Tibial nerve (tissue), 4 donors: Measurements from ENCODE around the gene LRRC72. TPM values are rescaled to one million over a fixed set of nuclear protein-coding genes. Genes with fewer than 3 reads are reported as not detected.
"Not testable (repeated sequence)": the region's sequence is repeated elsewhere in the genome, so short reads cannot be mapped to it uniquely, and the experiment has no call there.

Source experiments
- DNase-seq, 2 donors: peaks; one replicate each; pipeline ENCODE4 v3.0.0-alpha.2; 2019; ENCODE audit warnings: low spot score in 2 of 2
- H3K27ac ChIP-seq, 4 donors: fragments of 200-600 bp; sonication (generic) in 3 of 4; one replicate each; pipeline ENCODE4 v1.5.1; 2017 to 2019; ENCODE audit warnings: mild to moderate bottlenecking in 1 of 4
- H3K27me3 ChIP-seq, 2 donors: fragments of 200-600 bp; sonication (generic) in 1 of 2; one replicate each; pipeline versions ENCODE4 v1.5.1 to v1.6.0; 2017 to 2019
- H3K36me3 ChIP-seq, 3 donors: fragments of 200-600 bp; sonication (generic); one replicate each; pipeline ENCODE4 v1.5.1; 2018 to 2019
- H3K4me1 ChIP-seq, 4 donors: fragments of 200-600 bp; sonication (generic) in 3 of 4; one replicate each; pipeline ENCODE4 v1.5.1; 2017 to 2019
- H3K4me3 ChIP-seq, 4 donors: fragments of 200-600 bp; sonication (generic) in 3 of 4; one replicate each; pipeline ENCODE4 v1.5.1; 2017 to 2019; ENCODE audit warnings: mild to moderate bottlenecking in 1 of 4, moderate library complexity in 1 of 4
- H3K9me3 ChIP-seq, 4 donors: fragments of 200-600 bp; sonication (generic) in 3 of 4; one replicate each; pipeline ENCODE4 v1.5.1; 2017 to 2019
- EP300 ChIP-seq, 2 donors: sonication (generic); formaldehyde crosslinking; IDR thresholded peaks; one replicate each; pipeline ENCODE4 v1.6.1; 2017; ENCODE audit warnings: antibody characterized with exemption in 2 of 2, mild to moderate bottlenecking in 1 of 2
- POLR2A ChIP-seq, 2 donors: fragments of 450-650 bp; IDR thresholded peaks; one replicate each; pipeline ENCODE4 v1.6.1; 2017; ENCODE audit warnings: antibody characterized with exemption in 2 of 2, mild to moderate bottlenecking in 2 of 2, moderate library complexity in 2 of 2
- WGBS, 2 donors: methylation state at CpG; one replicate each; pipeline ENCODE4 v1.1.5; 2018; 5-methylcytosine and 5-hydroxymethylcytosine counted together
- total RNA-seq, 4 donors: library from RNA; depleted of rRNA; stranded (reverse); fragments of >200 nt; gene quantifications; one replicate each; pipeline ENCODE4 v1.1.0, GENCODE V29; 2016
- TF ChIP-seq, protein P1 (sequence below), 5 experiments: fragments of 200-600 bp in 3 of 5; fragments of 450-650 bp in 2 of 5; sonication (generic) in 3 of 5; IDR thresholded peaks; one replicate each; pipeline ENCODE4 v1.5.1; 2016 to 2019; ENCODE audit warnings: antibody characterized with exemption in 5 of 5, mild to moderate bottlenecking in 3 of 5, moderate library complexity in 2 of 5

LRRC72 gene
- total RNA-seq, 4 donors from 2014 or later, result not detected

DNA sequence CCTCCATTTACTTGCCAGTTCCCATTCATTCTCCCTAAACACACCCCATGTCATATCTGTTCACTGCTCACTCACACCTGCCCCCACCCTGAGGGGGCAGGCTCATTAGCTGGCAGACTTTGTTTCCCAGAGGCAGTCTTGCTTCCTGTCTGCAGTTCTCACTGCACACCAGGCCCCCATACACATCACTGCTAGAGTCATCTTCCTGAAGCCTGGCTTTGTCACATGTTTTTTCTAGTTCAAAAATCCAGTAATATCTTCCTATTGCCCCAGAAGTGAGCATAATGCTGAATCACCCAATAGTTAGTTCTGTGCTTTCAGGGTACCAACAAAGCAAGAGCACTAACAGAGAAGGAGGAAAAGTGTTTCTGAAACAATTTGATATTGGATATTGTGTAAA is 1.9 kb downstream of the LRRC72 start:
- no peak for DNase-seq
- no peaks in the 10 kb centered on the region for H3K36me3 ChIP-seq
- no peaks in the 10 kb centered on the region for H3K9me3 ChIP-seq
- H3K4me1 ChIP-seq, result peaks cover 0 to 6% (median 0%) of the 10 kb centered on the region in 4 donors
- H3K27ac ChIP-seq, result no peak overlapping the region
- no peak overlapping the region for H3K4me3 ChIP-seq
- no peak for TF ChIP-seq POLR2A (IDR thresholded peaks at IDR 0.05)
- TF ChIP-seq, protein P1, sequence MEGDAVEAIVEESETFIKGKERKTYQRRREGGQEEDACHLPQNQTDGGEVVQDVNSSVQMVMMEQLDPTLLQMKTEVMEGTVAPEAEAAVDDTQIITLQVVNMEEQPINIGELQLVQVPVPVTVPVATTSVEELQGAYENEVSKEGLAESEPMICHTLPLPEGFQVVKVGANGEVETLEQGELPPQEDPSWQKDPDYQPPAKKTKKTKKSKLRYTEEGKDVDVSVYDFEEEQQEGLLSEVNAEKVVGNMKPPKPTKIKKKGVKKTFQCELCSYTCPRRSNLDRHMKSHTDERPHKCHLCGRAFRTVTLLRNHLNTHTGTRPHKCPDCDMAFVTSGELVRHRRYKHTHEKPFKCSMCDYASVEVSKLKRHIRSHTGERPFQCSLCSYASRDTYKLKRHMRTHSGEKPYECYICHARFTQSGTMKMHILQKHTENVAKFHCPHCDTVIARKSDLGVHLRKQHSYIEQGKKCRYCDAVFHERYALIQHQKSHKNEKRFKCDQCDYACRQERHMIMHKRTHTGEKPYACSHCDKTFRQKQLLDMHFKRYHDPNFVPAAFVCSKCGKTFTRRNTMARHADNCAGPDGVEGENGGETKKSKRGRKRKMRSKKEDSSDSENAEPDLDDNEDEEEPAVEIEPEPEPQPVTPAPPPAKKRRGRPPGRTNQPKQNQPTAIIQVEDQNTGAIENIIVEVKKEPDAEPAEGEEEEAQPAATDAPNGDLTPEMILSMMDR (IDR thresholded peaks at IDR 0.05), result no peak
- TF ChIP-seq EP300 (IDR thresholded peaks at IDR 0.05), result no peak
- no peaks in the 10 kb centered on the region for H3K27me3 ChIP-seq

DNA sequence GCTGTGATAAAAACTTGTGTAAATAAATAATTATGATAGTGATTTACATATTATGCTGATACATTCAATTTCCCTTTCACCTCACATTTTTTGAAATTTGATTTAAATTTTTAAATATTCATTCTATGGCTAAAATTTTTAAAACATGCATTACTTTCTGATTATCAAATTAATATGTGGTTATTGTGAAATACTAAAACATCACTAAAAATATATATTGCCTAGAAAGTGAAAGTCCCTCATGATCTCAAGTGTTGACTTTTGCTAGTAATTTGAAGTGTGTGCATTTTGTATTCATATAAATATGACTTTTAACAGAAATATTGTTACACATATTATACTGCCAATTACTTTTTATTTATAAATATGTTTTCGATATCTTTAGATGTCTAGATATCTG is 3.1 kb downstream of the LRRC72 start:
- H3K4me1 ChIP-seq, result peaks cover 0 to 6% (median 0%) of the 10 kb centered on the region in 4 donors
- no peak for DNase-seq
- no peak overlapping the region for H3K4me3 ChIP-seq
- WGBS, 2 donors, result 98 to 100% methylated on average over 1 of the region's 1 CpG
- H3K27me3 ChIP-seq, result no peaks in the 10 kb centered on the region
- no peaks in the 10 kb centered on the region for H3K36me3 ChIP-seq
- TF ChIP-seq, protein P1 (IDR thresholded peaks at IDR 0.05), result no peak
- TF ChIP-seq EP300 (IDR thresholded peaks at IDR 0.05), result no peak
- TF ChIP-seq POLR2A (IDR thresholded peaks at IDR 0.05), result no peak
- no peaks in the 10 kb centered on the region for H3K9me3 ChIP-seq
- H3K27ac ChIP-seq, result no peak overlapping the region

DNA sequence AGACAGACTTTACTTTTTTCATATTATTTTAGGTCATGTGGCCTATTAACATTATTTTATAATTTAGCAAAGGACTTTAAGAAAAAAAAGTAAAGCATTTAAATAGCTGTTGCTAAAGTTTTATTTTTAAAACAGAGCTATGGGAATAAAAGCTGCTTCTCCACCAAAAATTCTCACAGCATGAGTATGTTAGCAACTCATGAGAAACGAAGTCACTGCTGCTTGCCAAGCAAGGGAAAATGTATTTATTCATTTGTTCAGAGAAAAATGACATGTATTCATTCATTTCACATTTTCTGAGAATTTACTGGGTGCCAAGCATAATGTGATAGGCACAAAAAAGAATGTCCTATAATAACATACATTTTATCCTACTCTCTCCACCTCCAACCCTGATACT is 5.1 kb downstream of the LRRC72 start:
- TF ChIP-seq POLR2A (IDR thresholded peaks at IDR 0.05), result no peak

DNA sequence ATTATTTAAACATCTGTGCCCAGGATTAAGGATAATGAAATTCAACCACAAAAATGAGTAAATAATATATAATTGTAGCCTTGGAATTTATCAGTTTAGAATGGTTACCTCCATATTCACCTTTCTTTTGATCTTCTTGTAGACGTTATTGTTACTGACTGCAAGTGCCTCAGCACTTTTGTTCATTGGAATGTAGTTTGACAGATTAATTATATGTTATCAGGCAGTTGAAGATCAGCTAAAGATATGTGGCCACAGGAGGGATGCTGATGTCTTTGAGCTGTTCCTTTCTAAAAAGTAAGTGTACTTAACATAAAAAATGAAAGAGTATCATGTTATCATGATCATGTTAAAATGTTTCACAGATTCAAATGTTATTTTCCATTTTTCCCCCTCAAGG is 5.6 kb downstream of the LRRC72 start:
- Histone ChIP-seq H3K9me3 (no peaks in the 10 kb centered on the region), H3K27me3 (no peaks in the 10 kb centered on the region), H3K4me1 (peaks cover 0 to 6% (median 0%) of the 10 kb centered on the region in 4 donors), H3K27ac (no peak overlapping the region), H3K4me3 (no peak overlapping the region), H3K36me3 (no peaks in the 10 kb centered on the region)
- DNase-seq, result no peak
- WGBS, 2 donors, result 44 to 49% methylated on average over 1 of the region's 1 CpG
- TF ChIP-seq EP300 (IDR thresholded peaks at IDR 0.05), result no peak
- no peak for TF ChIP-seq POLR2A (IDR thresholded peaks at IDR 0.05)
- TF ChIP-seq, protein P1 (IDR thresholded peaks at IDR 0.05), result no peak

More for the DNA sequence above, 5.1 kb downstream of the LRRC72 start:
- Histone ChIP-seq H3K27ac (no peak overlapping the region), H3K4me3 (no peak overlapping the region), H3K4me1 (peaks cover 0 to 6% (median 0%) of the 10 kb centered on the region in 4 donors), H3K27me3 (no peaks in the 10 kb centered on the region), H3K36me3 (no peaks in the 10 kb centered on the region), H3K9me3 (no peaks in the 10 kb centered on the region)
- 20 to 21% methylated on average over 1 of the region's 1 CpG for WGBS, 2 donors
- no peak for DNase-seq

DNA sequence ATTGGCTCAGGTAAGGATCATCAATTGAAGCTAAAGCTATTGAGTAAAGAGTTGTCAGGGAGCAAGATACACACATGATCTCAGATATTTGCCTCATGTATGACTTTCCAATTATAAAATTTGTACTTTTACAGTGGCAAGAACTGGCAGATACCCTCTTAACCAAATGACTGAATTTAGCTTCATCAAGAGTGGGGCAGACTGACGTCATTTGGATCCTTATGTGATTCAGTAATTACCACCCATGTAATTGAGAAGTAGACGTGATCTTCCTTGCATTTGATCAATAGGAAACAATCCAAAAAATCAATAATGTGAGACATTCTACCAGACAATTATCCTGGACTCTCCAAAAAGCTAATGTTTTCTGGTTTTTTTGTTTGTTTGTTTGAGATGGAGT is 8.9 kb downstream of the LRRC72 start:
- H3K27me3 ChIP-seq, result no peaks in the 10 kb centered on the region
- no peaks in the 10 kb centered on the region for H3K9me3 ChIP-seq
- no peak for TF ChIP-seq POLR2A (IDR thresholded peaks at IDR 0.05)
- TF ChIP-seq, protein P1 (IDR thresholded peaks at IDR 0.05), result no peak
- no peak for TF ChIP-seq EP300 (IDR thresholded peaks at IDR 0.05)
- no peak overlapping the region for H3K4me3 ChIP-seq
- peaks cover 0 to 6% (median 0%) of the 10 kb centered on the region in 4 donors for H3K4me1 ChIP-seq
- DNase-seq, result no peak
- H3K27ac ChIP-seq, result no peak overlapping the region
- H3K36me3 ChIP-seq, result no peaks in the 10 kb centered on the region
- 90% methylated on average over 2 of the region's 2 CpGs for WGBS, 2 donors

DNA sequence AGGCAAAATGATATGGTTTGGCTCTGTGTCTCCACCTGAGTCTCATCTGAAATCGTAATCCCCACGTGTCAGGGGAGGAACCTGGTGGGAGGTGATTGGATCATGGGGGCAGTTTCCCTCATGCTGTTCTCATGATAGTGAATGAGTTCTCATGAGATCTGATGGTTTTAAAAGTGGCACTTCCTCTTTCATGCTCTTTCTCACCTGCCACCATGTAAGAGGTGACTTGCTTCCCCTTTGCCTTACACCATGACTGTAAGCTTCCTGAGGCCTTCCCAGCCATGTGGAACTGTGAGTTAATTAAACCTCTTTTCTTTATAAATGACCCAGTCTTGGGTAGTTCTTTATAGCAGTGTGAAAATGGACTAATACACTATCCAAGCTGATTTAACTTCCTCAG is 13.9 kb downstream of the LRRC72 start:
- H3K36me3 ChIP-seq, H3K9me3 ChIP-seq, DNase-seq, H3K4me3 ChIP-seq, H3K27me3 ChIP-seq, H3K27ac ChIP-seq, H3K4me1 ChIP-seq: not testable (repeated sequence)
- 97 to 100% methylated on average over 2 of the region's 2 CpGs for WGBS, 2 donors
